HCT116 (cell line): Measurements from ENCODE around the gene ZNF496. TPM values are rescaled to one million over a fixed set of nuclear protein-coding genes. Genes with fewer than 3 reads are reported as not detected.
"Not testable (repeated sequence)": the region's sequence is repeated elsewhere in the genome, so short reads cannot be mapped to it uniquely, and the experiment has no call there.

Experiments used
- ATAC-seq: fragments of 200-7000 bp; cut with Tn5 transposase; 2 replicates; pipeline ENCODE4 v1.9.1; 2020; ENCODE audit warnings: mild to moderate bottlenecking, moderate library complexity
- BruUV-seq: library from RNA; stranded (reverse); fragments of 400-500 nt; replicated peaks from 2 replicates; lab custom pipeline; 2021; lab: Mats Ljungman, UMichigan
- CTCF ChIA-PET: fragments of 300-600 bp; sonication (Branson Sonifier 250); formaldehyde crosslinking; loops from one replicate; lab custom pipeline; 2021; ENCODE audit warnings: antibody characterized with exemption; lab: Charles Lee
- POLR2A ChIA-PET: fragments of 300-600, 350-600 bp; sonication (Branson Sonifier 250); formaldehyde crosslinking; loops from one replicate; lab custom pipeline; 2021; ENCODE audit warnings: antibody characterized with exemption; lab: Charles Lee
- RAD21 ChIA-PET, 2 experiments: fragments of 300-600 bp; sonication (Branson Sonifier 250); formaldehyde crosslinking; loops; one replicate each; lab custom pipeline; 2023; ENCODE audit warnings: low total read pairs in 2 of 2; ENCODE audit not compliant: uncharacterized antibody in 2 of 2, unreplicated experiment in 2 of 2, low non-redundant PET in 1 of 2; lab: Charles Lee
- DNase-seq: peaks from one replicate; pipeline ENCODE4 v3.0.0-alpha.2; 2010; ENCODE audit warnings: low read depth, low spot score
- H2AFZ ChIP-seq: fragments of 200-600 bp; shearing (Covaris generic), sonication (generic); 2 replicates; pipeline ENCODE4 v1.6.1; 2017; ENCODE audit warnings: low read depth, mixed run types, mixed read lengths, antibody characterized with exemption, low read length; ENCODE audit not compliant: poor library complexity, severe bottlenecking
- H3K27ac ChIP-seq: 2 replicates; pipeline ENCODE4 v1.5.1; 2012; ENCODE audit warnings: low read depth, low read length
- H3K27me3 ChIP-seq: fragments of 200-600 bp; sonication (generic); 2 replicates; pipeline ENCODE4 v1.6.1; 2016; ENCODE audit warnings: mixed run types, low read length, mixed read lengths; ENCODE audit not compliant: insufficient read depth
- H3K36me3 ChIP-seq, 2 experiments: fragments of 200-500 bp in 1 of 2; fragments of 200-600 bp in 1 of 2; sonication (Bioruptor generic) in 1 of 2; sonication (generic) in 1 of 2; 2 replicates each; pipeline versions ENCODE4 v1.5.1 to v1.6.1; 2014 to 2016; ENCODE audit warnings: low read length in 2 of 2, inconsistent platforms in 1 of 2, mixed read lengths in 1 of 2, mixed run types in 1 of 2; ENCODE audit not compliant: insufficient read depth in 2 of 2, control insufficient read depth in 1 of 2
- H3K4me1 ChIP-seq, 2 experiments: fragments of 200-600 bp in 1 of 2; sonication (generic) in 1 of 2; 2 replicates each; pipeline versions ENCODE4 v1.5.1 to v1.6.1; 2012 to 2017; ENCODE audit warnings: low read length in 2 of 2, inconsistent platforms in 1 of 2, mild to moderate bottlenecking in 1 of 2, mixed read lengths in 1 of 2, mixed run types in 1 of 2, moderate library complexity in 1 of 2; ENCODE audit not compliant: insufficient read depth in 2 of 2, control insufficient read depth in 1 of 2
- H3K4me2 ChIP-seq: fragments of 200-600 bp; sonication (generic); 2 replicates; pipeline ENCODE4 v1.6.1; 2017; ENCODE audit warnings: mixed run types, low read length, mixed read lengths
- H3K4me3 ChIP-seq, 2 experiments: fragments of 200-600 bp in 1 of 2; sonication (generic) in 1 of 2; replicated peaks in 1 of 2; 2 replicates each; pipeline ENCODE4 v1.5.1; 2011 to 2016; ENCODE audit warnings: low read length in 2 of 2, control low read depth in 1 of 2, low read depth in 1 of 2, mild to moderate bottlenecking in 1 of 2, mixed read lengths in 1 of 2, mixed run types in 1 of 2
- H3K79me2 ChIP-seq: fragments of 200-600 bp; sonication (generic); 2 replicates; pipeline ENCODE4 v1.6.1; 2017; ENCODE audit warnings: mild to moderate bottlenecking, mixed run types, low read length, moderate library complexity, mixed read lengths; ENCODE audit not compliant: insufficient read depth
- H3K9ac ChIP-seq: fragments of 200-600 bp; sonication (generic); 2 replicates; pipeline ENCODE4 v1.6.1; 2016; ENCODE audit warnings: low read length, mixed read lengths
- H3K9me2 ChIP-seq: fragments of 200-600 bp; sonication (generic), shearing (Covaris generic); 2 replicates; pipeline ENCODE4 v1.6.1; 2017; ENCODE audit warnings: mixed run types, mild to moderate bottlenecking, moderate library complexity; ENCODE audit not compliant: insufficient read depth
- H3K9me3 ChIP-seq, 2 experiments: fragments of 200-500 bp in 1 of 2; fragments of 200-600 bp in 1 of 2; sonication (Bioruptor generic) in 1 of 2; sonication (generic) in 1 of 2; 2 replicates each; pipeline ENCODE4 v1.6.1; 2014 to 2017; ENCODE audit warnings: low read length in 2 of 2, mixed read lengths in 2 of 2, inconsistent platforms in 1 of 2, low read depth in 1 of 2, mild to moderate bottlenecking in 1 of 2, mixed run types in 1 of 2, moderate library complexity in 1 of 2; ENCODE audit not compliant: control insufficient read depth in 1 of 2, insufficient read depth in 1 of 2
- H4K20me1 ChIP-seq: fragments of 200-600 bp; sonication (generic), shearing (Covaris generic); 2 replicates; pipeline ENCODE4 v1.6.1; 2017; ENCODE audit warnings: mixed run types, mild to moderate bottlenecking, moderate library complexity; ENCODE audit not compliant: insufficient read depth
- ATF3 ChIP-seq: IDR thresholded peaks from 2 replicates; pipeline ENCODE4 v1.6.1; 2012
- CEBPB ChIP-seq: IDR thresholded peaks from 2 replicates; pipeline ENCODE4 v1.6.1; 2012; ENCODE audit warnings: low read depth
- CTCF ChIP-seq, 3 experiments: fragments of 200-600 bp in 1 of 3; sonication (generic) in 1 of 3; IDR thresholded peaks in 2 of 3; conservative IDR thresholded peaks in 1 of 3; 2 replicates each; pipeline ENCODE4 v1.5.1; 2012 to 2017; ENCODE audit warnings: low read depth in 2 of 3, low read length in 2 of 3, antibody characterized with exemption in 1 of 3, borderline replicate concordance in 1 of 3, control low read depth in 1 of 3, mild to moderate bottlenecking in 1 of 3, mixed read lengths in 1 of 3, mixed run types in 1 of 3, moderate library complexity in 1 of 3; ENCODE audit not compliant: insufficient read depth in 1 of 3
- EGR1 ChIP-seq: IDR thresholded peaks from 2 replicates; pipeline ENCODE4 v1.6.1; 2012; ENCODE audit warnings: low read depth
- ELF1 ChIP-seq: IDR thresholded peaks from 2 replicates; pipeline ENCODE4 v1.6.1; 2012; ENCODE audit warnings: low read depth, borderline replicate concordance
- EZH2 ChIP-seq: fragments of 200-600 bp; sonication (generic); IDR thresholded peaks from 2 replicates; pipeline ENCODE4 v1.6.1; 2017; ENCODE audit warnings: antibody characterized with exemption, mixed run types
- EZH2phosphoT487 ChIP-seq: fragments of 200-600 bp; IDR thresholded peaks from 2 replicates; pipeline ENCODE4 v1.6.1; 2018; ENCODE audit warnings: antibody characterized with exemption, borderline replicate concordance
- MAX ChIP-seq: IDR thresholded peaks from 2 replicates; pipeline ENCODE4 v1.6.1; 2012
- POLR2A ChIP-seq: IDR thresholded peaks from 2 replicates; pipeline ENCODE4 v1.7.0; 2011; ENCODE audit warnings: borderline replicate concordance; ENCODE audit not compliant: insufficient read depth, insufficient read length; ENCODE audit errors: extremely low read depth
- POLR2AphosphoS5 ChIP-seq: IDR thresholded peaks from 2 replicates; pipeline ENCODE4 v1.6.1; 2011; ENCODE audit warnings: mild to moderate bottlenecking, low read depth, low read length, moderate library complexity
- RAD21 ChIP-seq: IDR thresholded peaks from 2 replicates; pipeline ENCODE4 v1.6.1; 2012; ENCODE audit warnings: low read depth, mild to moderate bottlenecking
- SIN3A ChIP-seq: IDR thresholded peaks from 2 replicates; pipeline ENCODE4 v1.6.1; 2012; ENCODE audit warnings: low read depth
- SP1 ChIP-seq: IDR thresholded peaks from 2 replicates; pipeline ENCODE4 v1.6.1; 2012; ENCODE audit warnings: low read depth
- SRF ChIP-seq: IDR thresholded peaks from 2 replicates; pipeline ENCODE4 v1.6.1; 2012; ENCODE audit warnings: low read depth
- TCF7L2 ChIP-seq: IDR thresholded peaks from 2 replicates; pipeline ENCODE4 v1.7.0; 2011; ENCODE audit warnings: borderline replicate concordance, inconsistent platforms; ENCODE audit not compliant: insufficient read depth, insufficient read length; ENCODE audit errors: extremely low read depth
- YY1 ChIP-seq: IDR thresholded peaks from 2 replicates; pipeline ENCODE4 v1.6.1; 2011; ENCODE audit warnings: low read length, low read depth, moderate library complexity, mild to moderate bottlenecking; ENCODE audit not compliant: insufficient replicate concordance; ENCODE audit errors: extremely low read depth
- ZFX ChIP-seq: fragments of 450-650 bp; IDR thresholded peaks from 2 replicates; pipeline ENCODE4 v1.6.1; 2017
- intact Hi-C: fragments of 100-400 bp; cut with micrococcal nuclease; formaldehyde crosslinking; loops from 2 replicates; pipeline ENCODE4 v1.10.0; 2022
- total RNA-seq: library from RNA; stranded (reverse); gene quantifications from one replicate; pipeline ENCODE4 v1.2.1, GENCODE V29; 2021; ENCODE audit not compliant: unreplicated experiment

ZNF496 gene
- total RNA-seq, 1 experiment from 2014 or later = 37.4 TPM

- intact Hi-C loops = no loop called here
- no peaks in the 10 kb centered on the region for H3K79me2 ChIP-seq
- no peaks in the 10 kb centered on the region for H3K9me3 ChIP-seq
- BruUV-seq = no TSS peak
- no peaks in the 10 kb centered on the region for H3K4me1 ChIP-seq
- ATAC-seq (no peak), DNase-seq (no peak)
- H4K20me1 ChIP-seq = no peaks in the 10 kb centered on the region
- no peaks in the 10 kb centered on the region for H3K36me3 ChIP-seq
- no peak overlapping the region for H3K9ac ChIP-seq
- no peak overlapping the region for H2AFZ ChIP-seq
- H3K27ac ChIP-seq = no peak overlapping the region
- no peaks in the 10 kb centered on the region for H3K27me3 ChIP-seq
- no peak overlapping the region for H3K4me3 ChIP-seq
- H3K9me2 ChIP-seq = no peaks in the 10 kb centered on the region
- ChIA-PET POLR2A (no interaction called here), CTCF (no interaction called here), RAD21 (no interaction called here)
- H3K4me2 ChIP-seq = no peak overlapping the region
- no peak for TF ChIP-seq MAX
- TF ChIP-seq ELF1 = no peak
- TF ChIP-seq ZFX = no peak
- TF ChIP-seq EGR1 = no peak
- TF ChIP-seq POLR2AphosphoS5 = no peak
- no peak for TF ChIP-seq TCF7L2
- no peak for TF ChIP-seq SIN3A
- no peak for TF ChIP-seq YY1
- TF ChIP-seq EZH2phosphoT487 = no peak
- no peak for TF ChIP-seq CTCF (IDR thresholded peaks at IDR 0.05 in 2 of 3, conservative IDR thresholded peaks at IDR 0.05 in 1 of 3; ENCODE audit: borderline replicate concordance in 1 of 3, insufficient read depth in 1 of 3, low read depth in 2 of 3, low read length in 2 of 3)
- no peak for TF ChIP-seq POLR2A
- TF ChIP-seq SP1 = no peak
- no peak for TF ChIP-seq EZH2
- no peak for TF ChIP-seq ATF3
- no peak for TF ChIP-seq SRF
- TF ChIP-seq CEBPB = no peak
- TF ChIP-seq RAD21 = no peak
Observed at GRCh38 chr1:247365023-247365422, 33.4 kb upstream of the ZNF496 start.

- DNase-seq, RAD21 ChIA-PET, H3K79me2 ChIP-seq, H3K36me3 ChIP-seq, H3K27me3 ChIP-seq, intact Hi-C loops, BruUV-seq, H3K4me1 ChIP-seq, H3K9me3 ChIP-seq, H3K27ac ChIP-seq, ATAC-seq, H3K9ac ChIP-seq, H3K9me2 ChIP-seq, POLR2A ChIA-PET, H3K4me2 ChIP-seq, H4K20me1 ChIP-seq, H3K4me3 ChIP-seq, H2AFZ ChIP-seq: not testable (repeated sequence)
- CTCF ChIA-PET = interaction anchor here (2.7 kb wide), 1 partner anchor 10 kb away, joined by 8 read pairs; no protein-coding TSS in a partner anchor
Observed at GRCh38 chr1:247363000-247363399, 31.3 kb upstream of the ZNF496 start.
